Vagina (tissue), 2 donors: ENCODE data around the gene CDKL1.

Source experiments
- POLR2A ChIP-seq, 2 donors: fragments of 450-650 bp; IDR thresholded peaks; one replicate each; pipeline ENCODE4 v1.6.1; 2017; ENCODE audit warnings: antibody characterized with exemption in 2 of 2, mild to moderate bottlenecking in 2 of 2, moderate library complexity in 2 of 2
- POLR2AphosphoS5 ChIP-seq, 2 donors: sonication (generic); formaldehyde crosslinking; IDR thresholded peaks; one replicate each; pipeline ENCODE4 v1.9.0; 2017; ENCODE audit warnings: antibody characterized with exemption in 2 of 2, mild to moderate bottlenecking in 2 of 2, low read depth in 1 of 2; ENCODE audit not compliant: insufficient read depth in 1 of 2
- TF ChIP-seq, protein P1 (sequence below), 3 experiments: fragments of 450-650 bp in 2 of 3; fragments of 200-600 bp in 1 of 3; sonication (generic) in 1 of 3; IDR thresholded peaks; one replicate each; pipeline ENCODE4 v1.5.1; 2017 to 2019; ENCODE audit warnings: antibody characterized with exemption in 3 of 3, mild to moderate bottlenecking in 2 of 3, moderate library complexity in 2 of 3

DNA sequence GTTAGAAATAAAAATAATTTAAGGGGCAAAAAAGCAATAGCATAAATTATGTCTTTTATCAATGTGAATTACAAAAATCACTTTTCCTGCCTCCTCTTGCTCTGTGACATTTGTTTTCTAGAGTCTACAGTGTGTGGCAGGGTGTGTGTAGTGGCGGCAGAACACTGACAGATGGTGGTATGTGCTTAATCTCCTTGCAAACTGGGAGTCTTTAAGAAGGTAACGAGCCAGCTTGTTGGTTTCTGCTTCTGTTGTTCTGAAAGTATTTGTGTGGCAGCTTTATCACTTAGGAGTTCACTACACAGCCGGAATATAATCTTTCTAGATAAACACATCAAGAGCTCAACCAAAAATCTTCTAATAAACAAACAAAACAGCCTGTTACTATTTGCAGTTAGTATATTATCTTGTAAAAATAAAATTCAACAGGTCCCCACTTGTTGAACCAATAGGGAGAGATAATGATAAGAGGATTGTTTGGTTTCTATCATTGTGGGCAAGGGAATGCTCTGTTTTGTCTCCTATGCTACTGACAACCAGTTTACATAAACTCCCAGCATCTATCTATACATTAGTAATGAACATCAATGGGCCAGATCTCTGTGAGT is 13.0 kb downstream of the CDKL1 start:
- TF ChIP-seq, protein P1, sequence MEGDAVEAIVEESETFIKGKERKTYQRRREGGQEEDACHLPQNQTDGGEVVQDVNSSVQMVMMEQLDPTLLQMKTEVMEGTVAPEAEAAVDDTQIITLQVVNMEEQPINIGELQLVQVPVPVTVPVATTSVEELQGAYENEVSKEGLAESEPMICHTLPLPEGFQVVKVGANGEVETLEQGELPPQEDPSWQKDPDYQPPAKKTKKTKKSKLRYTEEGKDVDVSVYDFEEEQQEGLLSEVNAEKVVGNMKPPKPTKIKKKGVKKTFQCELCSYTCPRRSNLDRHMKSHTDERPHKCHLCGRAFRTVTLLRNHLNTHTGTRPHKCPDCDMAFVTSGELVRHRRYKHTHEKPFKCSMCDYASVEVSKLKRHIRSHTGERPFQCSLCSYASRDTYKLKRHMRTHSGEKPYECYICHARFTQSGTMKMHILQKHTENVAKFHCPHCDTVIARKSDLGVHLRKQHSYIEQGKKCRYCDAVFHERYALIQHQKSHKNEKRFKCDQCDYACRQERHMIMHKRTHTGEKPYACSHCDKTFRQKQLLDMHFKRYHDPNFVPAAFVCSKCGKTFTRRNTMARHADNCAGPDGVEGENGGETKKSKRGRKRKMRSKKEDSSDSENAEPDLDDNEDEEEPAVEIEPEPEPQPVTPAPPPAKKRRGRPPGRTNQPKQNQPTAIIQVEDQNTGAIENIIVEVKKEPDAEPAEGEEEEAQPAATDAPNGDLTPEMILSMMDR (IDR thresholded peaks at IDR 0.05), result no peak
- no peak for TF ChIP-seq POLR2AphosphoS5 (IDR thresholded peaks at IDR 0.05; ENCODE audit: insufficient read depth in 1 of 2, low read depth in 1 of 2)
- TF ChIP-seq POLR2A (IDR thresholded peaks at IDR 0.05), result no peak
